Mammary epithelial cell (primary cell): ENCODE data around the gene ZFP2.

ENCODE experiments used
- EZH2 ChIP-seq: IDR thresholded peaks from 2 replicates; pipeline ENCODE4 v1.6.1; 2012; ENCODE audit warnings: low read length, inconsistent platforms, borderline replicate concordance
- TF ChIP-seq, protein P1 (sequence below), 2 donors: IDR thresholded peaks in 1 of 2; conservative IDR thresholded peaks in 1 of 2; 2 replicates each; pipeline ENCODE4 v1.5.1; 2011 to 2012; ENCODE audit warnings: inconsistent platforms in 2 of 2, low read length in 2 of 2, mild to moderate bottlenecking in 2 of 2, control low read depth in 1 of 2, low read depth in 1 of 2; ENCODE audit not compliant: insufficient read depth in 1 of 2; ENCODE audit errors: extremely low read depth in 1 of 2

DNA sequence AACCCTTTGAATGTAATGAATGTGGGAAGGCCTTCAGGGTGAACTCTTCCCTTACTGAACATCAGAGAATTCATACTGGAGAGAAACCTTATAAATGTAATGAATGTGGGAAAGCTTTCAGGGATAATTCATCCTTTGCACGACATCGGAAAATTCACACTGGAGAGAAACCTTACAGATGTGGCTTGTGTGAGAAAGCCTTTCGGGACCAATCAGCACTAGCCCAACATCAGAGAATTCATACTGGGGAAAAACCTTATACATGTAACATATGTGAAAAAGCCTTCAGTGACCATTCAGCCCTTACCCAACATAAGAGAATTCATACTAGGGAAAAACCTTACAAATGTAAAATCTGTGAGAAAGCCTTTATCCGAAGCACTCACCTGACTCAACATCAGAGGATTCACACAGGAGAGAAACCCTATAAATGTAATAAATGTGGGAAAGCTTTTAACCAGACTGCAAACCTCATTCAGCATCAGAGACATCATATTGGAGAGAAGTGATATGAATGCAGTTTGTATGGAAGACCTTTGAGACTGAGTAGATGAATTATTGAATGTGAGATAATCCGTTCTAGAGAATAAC is 69.8 kb downstream of the ZFP2 start:
- TF ChIP-seq EZH2: no peak
- TF ChIP-seq, protein P1, sequence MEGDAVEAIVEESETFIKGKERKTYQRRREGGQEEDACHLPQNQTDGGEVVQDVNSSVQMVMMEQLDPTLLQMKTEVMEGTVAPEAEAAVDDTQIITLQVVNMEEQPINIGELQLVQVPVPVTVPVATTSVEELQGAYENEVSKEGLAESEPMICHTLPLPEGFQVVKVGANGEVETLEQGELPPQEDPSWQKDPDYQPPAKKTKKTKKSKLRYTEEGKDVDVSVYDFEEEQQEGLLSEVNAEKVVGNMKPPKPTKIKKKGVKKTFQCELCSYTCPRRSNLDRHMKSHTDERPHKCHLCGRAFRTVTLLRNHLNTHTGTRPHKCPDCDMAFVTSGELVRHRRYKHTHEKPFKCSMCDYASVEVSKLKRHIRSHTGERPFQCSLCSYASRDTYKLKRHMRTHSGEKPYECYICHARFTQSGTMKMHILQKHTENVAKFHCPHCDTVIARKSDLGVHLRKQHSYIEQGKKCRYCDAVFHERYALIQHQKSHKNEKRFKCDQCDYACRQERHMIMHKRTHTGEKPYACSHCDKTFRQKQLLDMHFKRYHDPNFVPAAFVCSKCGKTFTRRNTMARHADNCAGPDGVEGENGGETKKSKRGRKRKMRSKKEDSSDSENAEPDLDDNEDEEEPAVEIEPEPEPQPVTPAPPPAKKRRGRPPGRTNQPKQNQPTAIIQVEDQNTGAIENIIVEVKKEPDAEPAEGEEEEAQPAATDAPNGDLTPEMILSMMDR (conservative IDR thresholded peaks at IDR 0.05 in 1 of 2, IDR thresholded peaks at IDR 0.05 in 1 of 2; ENCODE audit: extremely low read depth in 1 of 2, insufficient read depth in 1 of 2, low read depth in 1 of 2, low read length in 2 of 2): no peak
